OCI-LY3 (cell line): Measurements from ENCODE around the gene PLXNB3.

Source experiments
- CTCF ChIP-seq: fragments of 200-600, 300-600 bp; sonication (generic); IDR thresholded peaks from 2 replicates; pipeline ENCODE4 v1.5.1; 2014; ENCODE audit warnings: antibody characterized with exemption, low read length, low read depth
- EZH2phosphoT487 ChIP-seq: fragments of 200-600 bp; shearing (Covaris generic); IDR thresholded peaks from 2 replicates; pipeline ENCODE4 v1.6.1; 2018; ENCODE audit warnings: antibody characterized with exemption, mixed run types, low read depth

GRCh38 chrX:153750127-153750774 lies 13.8 kb upstream of the PLXNB3 start:
- no peak for TF ChIP-seq CTCF
- no peak for TF ChIP-seq EZH2phosphoT487
